H1 (cell line): Measurements from ENCODE around the gene TDRD9. TPM values are rescaled to one million over a fixed set of nuclear protein-coding genes. Genes with fewer than 3 reads are reported as not detected.

Source experiments
- polyA plus RNA-seq, 7 experiments: library from polyadenylated mRNA; depleted of rRNA in 3 of 7; stranded (reverse) in 5 of 7; unstranded in 2 of 7; fragments of >200 nt in 5 of 7; fragments of 200-250 nt in 2 of 7; gene quantifications; 1 replicate in 5 of 7; 2 replicates in 1 of 7; 4 replicates in 1 of 7; pipeline versions ENCODE4 v1.2.1 to v1.2.3, GENCODE V29; 2011 to 2013; ENCODE audit warnings: missing spikeins in 2 of 7, mixed read lengths in 2 of 7
- total RNA-seq: library from RNA; stranded (reverse); fragmentation: NEBNext Ultra II Directional; extraction: Animal tissue kit (Norgen Biotek cat#: 25700); gene quantifications from 2 replicates; pipeline ENCODE4 v1.2.1, GENCODE V29; 2021
- TF ChIP-seq, protein P1 (sequence below), 3 experiments: IDR thresholded peaks; 1 replicate in 2 of 3; 2 replicates in 1 of 3; pipeline versions ENCODE4 v1.5.1 to v1.6.1; 2011; ENCODE audit warnings: low read length in 3 of 3, mild to moderate bottlenecking in 3 of 3, inconsistent platforms in 2 of 3, low read depth in 1 of 3, moderate library complexity in 1 of 3; ENCODE audit not compliant: insufficient read depth in 1 of 3; ENCODE audit errors: control extremely low read depth in 1 of 3

Gene TDRD9
- total and polyA plus RNA-seq, 2 of the 8 experiments (the other 6 are each of a cell fraction or from before 2014, with no cell fraction given): not detected

DNA sequence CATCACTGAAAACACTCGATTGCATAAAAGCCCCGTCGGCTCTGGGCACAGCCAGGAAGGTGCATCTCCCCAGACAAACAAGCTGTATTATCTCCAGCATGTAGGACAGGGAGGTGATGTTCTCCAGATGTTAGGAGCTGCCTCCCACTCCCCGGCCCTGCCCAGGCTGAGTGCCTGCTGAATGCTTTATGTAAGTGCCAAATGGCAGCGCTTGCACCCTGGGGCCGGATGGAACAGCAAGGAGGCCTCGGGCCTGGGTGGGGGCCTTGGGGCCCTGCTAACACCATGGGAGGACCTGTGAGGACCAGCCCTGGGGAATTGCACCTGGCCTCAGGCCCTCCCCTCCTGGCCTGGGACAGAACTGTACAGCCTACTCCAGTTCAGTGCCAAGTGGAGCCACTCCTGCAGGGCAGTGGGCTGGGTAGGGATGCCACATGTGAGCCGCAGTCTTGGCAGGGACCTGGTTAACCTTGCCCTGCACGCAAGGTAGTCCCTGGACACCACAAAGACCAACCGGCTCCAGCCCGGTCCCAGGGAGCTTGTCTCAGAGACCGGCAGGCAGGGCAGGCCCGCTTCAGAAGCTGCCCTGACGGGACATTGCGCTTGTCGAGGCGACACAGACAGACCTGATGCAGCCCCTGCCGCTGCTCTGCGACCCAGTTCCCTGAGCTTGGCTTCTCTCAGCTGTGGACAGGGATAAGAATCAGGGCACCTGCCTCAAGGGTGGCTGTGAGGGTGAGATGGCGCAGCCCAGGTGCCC is 45.6 kb upstream of the TDRD9 start (continued):
- TF ChIP-seq, protein P1, sequence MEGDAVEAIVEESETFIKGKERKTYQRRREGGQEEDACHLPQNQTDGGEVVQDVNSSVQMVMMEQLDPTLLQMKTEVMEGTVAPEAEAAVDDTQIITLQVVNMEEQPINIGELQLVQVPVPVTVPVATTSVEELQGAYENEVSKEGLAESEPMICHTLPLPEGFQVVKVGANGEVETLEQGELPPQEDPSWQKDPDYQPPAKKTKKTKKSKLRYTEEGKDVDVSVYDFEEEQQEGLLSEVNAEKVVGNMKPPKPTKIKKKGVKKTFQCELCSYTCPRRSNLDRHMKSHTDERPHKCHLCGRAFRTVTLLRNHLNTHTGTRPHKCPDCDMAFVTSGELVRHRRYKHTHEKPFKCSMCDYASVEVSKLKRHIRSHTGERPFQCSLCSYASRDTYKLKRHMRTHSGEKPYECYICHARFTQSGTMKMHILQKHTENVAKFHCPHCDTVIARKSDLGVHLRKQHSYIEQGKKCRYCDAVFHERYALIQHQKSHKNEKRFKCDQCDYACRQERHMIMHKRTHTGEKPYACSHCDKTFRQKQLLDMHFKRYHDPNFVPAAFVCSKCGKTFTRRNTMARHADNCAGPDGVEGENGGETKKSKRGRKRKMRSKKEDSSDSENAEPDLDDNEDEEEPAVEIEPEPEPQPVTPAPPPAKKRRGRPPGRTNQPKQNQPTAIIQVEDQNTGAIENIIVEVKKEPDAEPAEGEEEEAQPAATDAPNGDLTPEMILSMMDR (IDR thresholded peaks at IDR 0.05; ENCODE audit: control extremely low read depth in 1 of 3, insufficient read depth in 1 of 3, low read depth in 1 of 3, low read length in 3 of 3): no peak
